SU-DHL-6 (cell line): ENCODE measurements around the gene BFSP1.

Source experiments
- H2AFZ ChIP-seq: fragments of 200-600 bp; sonication (generic); 2 replicates; pipeline ENCODE4 v1.6.1; 2014; ENCODE audit warnings: low read depth, mild to moderate bottlenecking, moderate library complexity, mixed read lengths, antibody characterized with exemption, low read length; ENCODE audit not compliant: severe bottlenecking
- H3F3A ChIP-seq: fragments of 200-600 bp; shearing (Covaris generic); 2 replicates; pipeline ENCODE4 v1.6.0; 2016; ENCODE audit warnings: antibody characterized with exemption, mild to moderate bottlenecking; ENCODE audit not compliant: insufficient read depth
- H3K27ac ChIP-seq: fragments of 200-600 bp; sonication (generic); 2 replicates; pipeline ENCODE4 v1.5.1; 2016; ENCODE audit warnings: low read depth, mild to moderate bottlenecking, low read length, moderate library complexity, mixed read lengths
- H3K27me3 ChIP-seq: fragments of 200-600 bp; sonication (generic), shearing (Covaris generic); 2 replicates; pipeline ENCODE4 v1.6.0; 2014; ENCODE audit warnings: mild to moderate bottlenecking, low read length
- H3K36me3 ChIP-seq: fragments of 200-600 bp; sonication (generic); 2 replicates; pipeline ENCODE4 v1.6.1; 2014; ENCODE audit warnings: mild to moderate bottlenecking, low read length, mixed read lengths
- H3K4me2 ChIP-seq: fragments of 300-600, 200-600 bp; shearing (Covaris generic), sonication (generic); 2 replicates; pipeline ENCODE4 v1.6.0; 2014; ENCODE audit warnings: low read length, low read depth, mild to moderate bottlenecking; ENCODE audit not compliant: poor library complexity, severe bottlenecking
- H3K4me3 ChIP-seq: fragments of 200-600 bp; sonication (generic); 2 replicates; pipeline ENCODE4 v1.5.1; 2014; ENCODE audit warnings: antibody characterized with exemption, low read length, mild to moderate bottlenecking, mixed read lengths; ENCODE audit not compliant: insufficient read depth, poor library complexity, severe bottlenecking
- H3K79me2 ChIP-seq: fragments of 200-600 bp; sonication (generic); 2 replicates; pipeline ENCODE4 v1.6.1; 2014; ENCODE audit warnings: mild to moderate bottlenecking, low read length, moderate library complexity; ENCODE audit not compliant: insufficient read depth
- H3K9ac ChIP-seq: fragments of 200-600 bp; sonication (generic); 2 replicates; pipeline ENCODE4 v1.7.0; 2014; ENCODE audit warnings: mild to moderate bottlenecking, low read length
- H3K9me2 ChIP-seq: fragments of 200-600 bp; sonication (generic); replicated peaks from 2 replicates; pipeline ENCODE4 v1.6.1; 2014; ENCODE audit warnings: low read length; ENCODE audit not compliant: insufficient read depth
- H3K9me3 ChIP-seq: fragments of 200-600 bp; sonication (generic); 2 replicates; pipeline ENCODE4 v1.6.1; 2014; ENCODE audit warnings: low read length, mixed read lengths; ENCODE audit not compliant: insufficient read depth
- H4K20me1 ChIP-seq: fragments of 200-600 bp; sonication (generic); 2 replicates; pipeline ENCODE4 v1.6.1; 2014; ENCODE audit warnings: low read depth, mild to moderate bottlenecking, antibody characterized with exemption, low read length, moderate library complexity, mixed read lengths
- CTCF ChIP-seq: fragments of 200-600 bp; sonication (generic); IDR thresholded peaks from one replicate; pipeline ENCODE4 v1.5.1; 2017; ENCODE audit warnings: antibody characterized with exemption, mild to moderate bottlenecking, low read length, moderate library complexity; ENCODE audit not compliant: insufficient read depth, poor library complexity, severe bottlenecking
- EZH2phosphoT487 ChIP-seq: fragments of 200-600 bp; sonication (generic), shearing (Covaris generic); conservative IDR thresholded peaks from 2 replicates; pipeline ENCODE4 v1.6.1; 2018; ENCODE audit warnings: mild to moderate bottlenecking, antibody characterized with exemption, low read length, moderate library complexity, mixed read lengths

Gene BFSP1

DNA sequence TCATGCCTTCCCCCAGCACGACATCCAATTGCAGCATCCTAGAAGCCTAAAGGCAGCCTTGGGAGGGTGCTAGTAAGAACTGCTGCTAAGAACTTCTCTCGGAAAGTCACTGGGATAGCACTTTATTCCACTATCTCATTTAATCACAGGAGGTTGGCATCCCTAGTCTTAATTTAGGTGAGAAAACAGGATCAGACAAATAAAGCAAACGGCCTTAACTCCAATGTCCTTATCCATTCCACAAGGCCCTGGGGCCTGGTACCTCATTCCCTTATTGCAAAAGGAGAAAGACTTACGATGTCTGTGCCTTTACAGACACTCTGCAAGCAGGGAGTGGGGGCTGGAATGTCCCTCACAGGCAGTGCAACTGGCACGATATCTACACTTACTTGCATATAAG lies 60.7 kb downstream of the BFSP1 start:
- TF ChIP-seq EZH2phosphoT487 = no peak
- no peak for TF ChIP-seq CTCF
- no peak overlapping the region for H3K9ac ChIP-seq
- H3K27me3 ChIP-seq = no peaks in the 10 kb centered on the region
- no peak overlapping the region for H3K4me2 ChIP-seq
- H3K79me2 ChIP-seq = no peaks in the 10 kb centered on the region
- H2AFZ ChIP-seq = no peak overlapping the region
- no peaks in the 10 kb centered on the region for H3K9me2 ChIP-seq
- H4K20me1 ChIP-seq = no peaks in the 10 kb centered on the region
- H3K27ac ChIP-seq = no peak overlapping the region
- H3K4me3 ChIP-seq = no peak overlapping the region
- H3K36me3 ChIP-seq = no peaks in the 10 kb centered on the region
- no peaks in the 10 kb centered on the region for H3K9me3 ChIP-seq
- H3F3A ChIP-seq = no peaks in the 10 kb centered on the region

DNA sequence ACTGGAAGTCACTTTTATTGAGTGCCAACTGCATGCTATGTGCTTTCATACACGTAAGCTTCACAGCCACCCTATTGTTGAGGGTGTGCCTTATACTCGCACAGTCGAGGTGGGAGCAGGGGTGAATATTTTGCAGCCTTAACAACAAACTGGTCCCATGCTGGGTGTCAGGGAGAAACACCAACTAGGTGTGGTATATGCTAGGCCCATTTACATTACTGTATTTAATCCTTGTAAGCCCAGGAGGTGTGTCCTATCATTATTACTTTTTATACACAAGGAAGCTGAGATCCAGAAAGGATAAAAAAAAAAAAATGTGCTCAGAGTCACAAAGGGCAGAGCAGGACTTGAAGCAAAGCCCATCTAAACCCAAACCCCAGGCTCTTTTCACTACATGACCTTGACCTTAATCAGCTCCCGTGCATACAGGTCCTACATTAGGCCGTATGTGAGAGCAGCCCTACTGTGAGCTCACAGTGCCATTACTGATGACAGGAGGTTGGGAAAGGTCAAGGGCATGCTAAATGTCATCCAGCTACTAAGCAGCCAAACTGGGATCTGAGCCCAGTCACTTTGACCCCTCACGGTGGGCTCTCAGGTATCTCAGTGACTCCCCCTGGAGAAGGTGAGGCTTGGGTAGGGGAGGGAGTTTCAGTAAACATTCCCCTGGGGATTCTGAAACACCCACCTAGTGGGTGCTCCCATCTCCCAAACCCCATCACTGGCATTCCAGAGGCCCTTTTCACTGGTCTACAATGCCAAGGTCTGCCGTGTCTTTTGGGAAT lies 61.7 kb downstream of the BFSP1 start:
- Histone ChIP-seq H3K4me2 (no peak overlapping the region), H3K9me3 (no peaks in the 10 kb centered on the region), H3F3A (no peaks in the 10 kb centered on the region), H3K27me3 (no peaks in the 10 kb centered on the region), H2AFZ (no peak overlapping the region), H3K79me2 (no peaks in the 10 kb centered on the region), H4K20me1 (no peaks in the 10 kb centered on the region), H3K9me2 (no peaks in the 10 kb centered on the region), H3K27ac (no peak overlapping the region), H3K36me3 (no peaks in the 10 kb centered on the region), H3K4me3 (no peak overlapping the region), H3K9ac (no peak overlapping the region)
- no peak for TF ChIP-seq EZH2phosphoT487
- no peak for TF ChIP-seq CTCF

DNA sequence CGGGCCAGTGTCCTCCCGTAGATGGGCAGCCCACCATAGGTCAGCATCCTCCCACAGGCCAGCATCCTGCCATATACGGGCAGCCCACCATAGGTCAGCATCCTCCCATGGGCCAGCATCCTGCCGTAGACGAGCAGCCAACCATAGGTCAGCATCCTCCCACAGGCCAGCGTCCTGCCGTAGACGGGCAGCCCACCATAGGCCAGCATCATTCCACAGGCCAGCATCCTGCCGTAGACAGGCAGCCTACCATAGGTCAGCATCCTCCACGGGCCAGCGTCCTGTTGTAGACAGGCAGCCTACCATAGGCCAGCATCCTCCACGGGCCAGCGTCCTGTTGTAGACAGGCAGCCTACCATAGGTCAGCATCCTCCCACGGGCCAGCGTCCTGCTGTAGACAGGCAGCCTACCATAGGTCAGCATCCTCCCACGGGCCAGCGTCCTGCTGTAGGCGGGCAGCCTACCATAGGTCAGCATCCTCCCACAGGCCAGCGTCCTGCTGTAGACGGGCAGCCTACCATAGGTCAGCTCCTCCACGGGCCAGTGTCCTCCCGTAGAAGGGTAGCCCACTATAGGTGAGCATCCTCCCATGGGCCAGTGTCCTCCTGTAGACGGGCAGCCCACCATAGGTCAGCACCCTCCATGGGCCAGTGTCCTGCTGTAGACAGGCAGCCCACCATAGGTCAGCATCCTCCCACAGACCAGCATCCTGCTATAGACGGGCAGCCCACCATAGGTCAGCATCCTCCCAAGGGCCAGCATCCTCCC lies 62.9 kb downstream of the BFSP1 start:
- no peaks in the 10 kb centered on the region for H3K9me2 ChIP-seq
- no peaks in the 10 kb centered on the region for H3F3A ChIP-seq
- H3K36me3 ChIP-seq = no peaks in the 10 kb centered on the region
- no peaks in the 10 kb centered on the region for H4K20me1 ChIP-seq
- H3K4me3 ChIP-seq = no peak overlapping the region
- H3K79me2 ChIP-seq = no peaks in the 10 kb centered on the region
- H2AFZ ChIP-seq = no peak overlapping the region
- no peak overlapping the region for H3K4me2 ChIP-seq
- TF ChIP-seq EZH2phosphoT487 = no peak
- no peak for TF ChIP-seq CTCF
- H3K27ac ChIP-seq = no peak overlapping the region
- no peaks in the 10 kb centered on the region for H3K9me3 ChIP-seq
- no peaks in the 10 kb centered on the region for H3K27me3 ChIP-seq
- no peak overlapping the region for H3K9ac ChIP-seq
